GM21723 (cell line): ENCODE results near the gene NOXO1.
A peak's percentile ranks its signal among the peaks of the same experiment; 100 is the strongest.

Experiments
- ATAC-seq: cut with Tn5 transposase; IDR thresholded peaks from one replicate; pipeline ENCODE4 v1.9.1; 2021; ENCODE audit warnings: mild to moderate bottlenecking, moderate library complexity; ENCODE audit not compliant: unreplicated experiment

Gene NOXO1, protein sequence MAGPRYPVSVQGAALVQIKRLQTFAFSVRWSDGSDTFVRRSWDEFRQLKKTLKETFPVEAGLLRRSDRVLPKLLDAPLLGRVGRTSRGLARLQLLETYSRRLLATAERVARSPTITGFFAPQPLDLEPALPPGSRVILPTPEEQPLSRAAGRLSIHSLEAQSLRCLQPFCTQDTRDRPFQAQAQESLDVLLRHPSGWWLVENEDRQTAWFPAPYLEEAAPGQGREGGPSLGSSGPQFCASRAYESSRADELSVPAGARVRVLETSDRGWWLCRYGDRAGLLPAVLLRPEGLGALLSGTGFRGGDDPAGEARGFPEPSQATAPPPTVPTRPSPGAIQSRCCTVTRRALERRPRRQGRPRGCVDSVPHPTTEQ

DNA sequence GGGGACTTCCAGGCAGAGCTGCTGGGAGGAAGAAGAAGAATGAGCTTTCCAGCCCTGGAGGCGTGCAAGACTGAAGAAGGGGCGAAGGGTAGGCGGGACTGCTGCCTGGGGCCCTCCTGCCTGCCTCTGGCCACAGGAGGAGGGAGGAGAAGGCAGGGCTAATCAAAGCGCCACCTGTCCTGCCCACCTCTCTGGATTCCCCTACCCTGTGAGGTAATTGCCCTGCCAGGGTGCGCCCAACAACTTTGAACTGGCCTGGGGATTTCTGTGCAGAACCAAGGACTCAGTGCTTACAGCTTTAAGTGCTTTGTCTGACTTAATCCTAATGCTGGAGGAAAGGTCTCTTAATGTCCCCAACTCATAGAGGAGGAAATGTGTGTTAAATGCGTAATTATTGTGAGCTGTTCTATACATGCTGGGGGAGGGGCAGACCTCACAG lies at the start of gene NOXO1:
Gene NOXO1, minus strand, starts transcription at position 72 of the 439 bp plus-strand sequence. CDS start 290 bp downstream, outside the sequence.
- ATAC-seq: no peak

DNA sequence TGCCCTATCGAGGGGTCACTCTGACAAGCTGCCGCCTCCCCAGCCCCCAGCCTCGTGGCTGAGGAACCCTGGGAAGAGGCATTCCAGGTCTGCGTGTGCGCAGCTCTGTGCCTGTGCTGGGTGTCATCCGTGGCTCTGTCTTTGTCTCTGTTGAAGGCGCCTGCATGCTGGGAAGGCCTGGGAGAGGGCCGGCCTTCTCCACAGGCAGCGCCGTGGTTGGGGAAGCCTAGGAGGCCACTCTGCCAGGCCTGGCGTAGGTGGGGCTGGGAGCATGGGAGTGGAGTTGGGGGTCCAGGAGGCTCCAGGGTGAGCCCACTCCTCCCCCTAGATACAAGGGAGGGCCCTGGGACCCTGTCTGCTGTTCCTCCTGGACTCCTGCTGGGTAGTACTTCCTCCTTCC lies 48.8 kb upstream of the NOXO1 start:
- no peak for ATAC-seq

DNA sequence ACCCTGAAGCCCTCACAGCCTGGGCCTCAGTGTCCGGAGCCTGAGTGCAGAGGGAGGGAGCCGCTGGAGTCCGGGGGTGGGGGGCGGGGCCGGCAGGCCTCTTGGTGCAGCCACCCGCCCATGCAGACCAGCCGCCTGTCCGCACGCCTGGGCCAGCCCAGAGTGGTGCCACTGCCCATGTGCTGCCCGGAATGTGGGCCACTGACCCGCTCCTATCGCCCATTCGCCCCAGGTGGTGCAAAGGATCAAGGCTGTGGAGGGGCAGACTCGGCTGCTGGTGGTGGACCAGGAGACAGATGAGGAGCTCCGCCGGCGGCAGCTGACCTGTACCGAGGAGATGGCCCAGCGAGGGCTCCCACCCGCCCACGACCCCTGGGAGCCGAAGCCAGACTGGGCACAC lies 48.1 kb upstream of the NOXO1 start:
- ATAC-seq: no peak

DNA sequence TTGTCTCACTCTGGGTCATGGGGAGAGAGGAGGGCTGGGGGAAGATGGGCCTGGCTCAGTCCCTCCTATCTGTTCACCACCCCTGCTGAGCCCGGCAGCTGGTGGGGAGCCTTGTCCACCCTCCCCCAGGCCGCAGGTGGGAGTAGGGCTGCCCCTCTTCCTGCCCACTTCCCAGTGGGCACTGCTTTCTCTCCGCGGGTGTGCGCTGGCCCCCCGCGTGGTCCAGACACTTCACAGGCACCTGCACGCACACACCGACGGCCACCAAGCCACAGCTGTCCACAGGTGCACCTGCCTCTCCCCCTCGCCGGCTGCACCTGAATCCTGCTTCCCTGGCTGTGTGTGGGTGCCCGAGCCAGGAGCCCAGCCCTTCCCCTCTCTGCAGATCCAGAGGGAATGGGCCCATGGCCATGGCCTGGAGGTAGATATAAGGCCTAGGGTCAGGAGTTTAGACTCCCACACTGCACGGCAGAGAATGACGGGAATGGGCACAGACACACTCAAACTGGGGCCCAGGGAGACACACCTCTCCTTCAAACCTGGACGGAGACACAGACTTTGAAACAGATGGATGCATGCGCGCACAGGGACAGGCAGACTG lies 47.5 kb upstream of the NOXO1 start:
- no peak for ATAC-seq

DNA sequence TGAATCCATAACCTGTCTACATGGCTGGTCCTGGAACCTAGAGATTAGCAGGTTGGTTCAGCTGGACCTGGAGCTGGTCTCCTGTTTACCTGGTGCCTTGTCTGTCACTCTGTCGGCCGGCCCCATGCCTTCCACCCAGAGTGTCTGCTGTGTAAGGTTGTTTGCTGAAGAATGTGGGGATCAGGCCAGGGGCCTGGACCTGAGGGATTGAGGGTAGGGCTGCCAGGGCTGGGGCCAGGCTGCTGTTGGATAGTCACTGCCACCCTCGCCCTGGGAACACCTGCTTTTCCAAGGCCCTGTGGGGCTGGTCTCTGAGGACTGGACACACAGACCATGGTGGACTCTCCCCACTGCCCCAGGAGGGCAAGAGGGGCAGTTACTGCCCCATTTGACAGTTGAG lies 46.9 kb upstream of the NOXO1 start:
- no peak for ATAC-seq

DNA sequence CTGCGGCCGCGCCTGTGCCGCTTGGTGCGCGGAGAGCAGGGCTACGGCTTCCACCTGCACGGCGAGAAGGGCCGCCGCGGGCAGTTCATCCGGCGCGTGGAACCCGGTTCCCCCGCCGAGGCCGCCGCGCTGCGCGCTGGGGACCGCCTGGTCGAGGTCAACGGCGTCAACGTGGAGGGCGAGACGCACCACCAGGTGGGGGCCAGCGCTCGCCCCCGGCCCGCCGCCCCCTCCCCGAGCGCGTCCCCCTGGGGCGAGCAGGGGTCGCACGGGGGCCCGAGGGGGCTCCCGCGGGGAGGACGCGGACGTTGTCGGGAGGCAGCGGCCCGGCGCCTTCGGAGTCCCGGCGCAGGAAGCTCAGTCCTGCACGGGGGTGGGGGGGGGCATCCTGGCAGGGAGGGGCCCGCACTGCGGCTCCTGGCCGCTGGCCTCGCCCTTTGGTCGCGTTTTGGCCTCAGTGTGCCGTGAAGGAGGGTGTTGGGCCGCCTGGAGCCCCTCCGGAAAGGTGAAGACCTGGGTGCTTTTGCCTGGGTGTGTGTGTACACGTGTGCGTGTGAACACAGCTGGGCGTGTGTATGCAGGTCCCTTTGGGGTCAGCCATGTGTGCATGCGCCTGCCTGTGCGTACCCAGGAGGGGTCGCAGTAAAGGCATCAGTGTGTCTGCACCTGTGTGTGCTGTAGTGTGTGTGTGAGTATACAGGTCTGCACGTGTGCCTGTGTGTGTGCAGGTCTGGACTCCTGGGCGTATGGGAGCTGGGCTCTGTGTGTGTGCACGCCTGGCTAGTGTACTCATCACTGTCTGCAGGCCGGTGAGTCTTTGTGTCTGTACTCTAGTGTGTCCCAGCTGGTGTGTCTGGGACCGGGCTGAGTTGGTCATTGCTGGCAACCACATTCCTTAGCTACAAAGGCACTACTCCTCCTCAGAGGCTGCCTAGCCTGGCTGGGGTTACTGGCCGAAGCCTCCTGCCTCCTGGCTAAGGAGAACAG lies 46.0 kb upstream of the NOXO1 start:
- no peak for ATAC-seq

DNA sequence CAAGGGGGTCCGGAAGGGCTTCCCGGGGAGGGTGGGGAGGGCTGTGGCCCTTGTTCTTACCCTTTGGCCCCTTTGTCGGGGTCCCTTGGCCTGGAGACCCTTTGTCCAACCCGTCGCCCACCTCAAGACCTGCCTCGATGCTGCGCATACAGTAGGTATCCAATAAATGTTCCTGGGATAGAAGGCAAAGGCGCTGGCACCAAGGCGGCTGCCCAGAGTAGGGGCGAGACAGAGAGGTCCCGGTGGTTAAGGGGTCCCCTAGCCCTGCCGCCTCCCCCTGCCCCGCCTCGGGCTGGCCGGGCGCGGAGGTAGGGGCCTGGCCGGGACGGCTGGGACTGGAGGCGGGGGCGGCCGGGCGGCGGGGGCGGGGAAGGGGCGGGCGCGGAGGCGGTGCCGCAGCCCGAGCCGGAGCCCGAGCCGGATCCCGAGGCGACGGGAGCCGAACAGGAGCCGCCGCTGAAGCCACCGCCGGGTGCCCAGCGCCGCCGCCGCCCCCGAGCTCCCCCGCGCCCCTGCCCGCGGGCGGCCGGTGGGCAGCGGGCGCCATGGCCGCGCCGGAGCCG lies 45.3 kb upstream of the NOXO1 start, which contains the start of gene NHERF2:
Gene NHERF2, plus strand, starts transcription at position 442 of the 563 bp plus-strand sequence. Its CDS starts 104 bp downstream, at position 546.
- ATAC-seq: no peak

DNA sequence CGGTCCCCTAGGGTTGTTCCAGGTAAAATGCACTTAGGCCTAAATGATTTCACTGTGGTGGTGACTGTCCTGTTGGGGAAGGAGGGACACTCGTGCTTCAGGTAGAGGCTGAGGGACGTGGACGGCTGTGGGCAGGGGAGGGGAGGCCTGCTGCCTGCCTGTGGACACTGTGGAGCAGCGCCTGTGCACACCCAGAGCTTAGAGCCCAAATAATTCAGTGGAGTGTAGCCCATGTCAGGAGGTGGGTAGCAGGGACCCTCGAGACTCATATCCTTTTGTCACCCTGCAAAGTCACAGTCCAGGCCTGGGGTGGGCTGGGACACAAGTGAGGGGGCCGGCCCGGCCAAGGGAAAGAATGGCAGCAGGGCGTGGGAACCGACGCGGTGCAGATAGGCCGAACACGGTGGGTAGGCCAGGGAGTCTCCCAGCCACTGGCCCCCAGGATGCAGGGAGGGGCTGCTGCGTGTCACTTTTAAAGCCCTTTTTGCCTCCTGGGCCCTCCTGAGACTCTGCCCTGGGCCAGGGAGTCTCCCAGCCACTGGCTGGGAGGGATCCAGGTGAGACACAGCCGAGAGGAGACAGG lies 44.7 kb upstream of the NOXO1 start:
- no peak for ATAC-seq

DNA sequence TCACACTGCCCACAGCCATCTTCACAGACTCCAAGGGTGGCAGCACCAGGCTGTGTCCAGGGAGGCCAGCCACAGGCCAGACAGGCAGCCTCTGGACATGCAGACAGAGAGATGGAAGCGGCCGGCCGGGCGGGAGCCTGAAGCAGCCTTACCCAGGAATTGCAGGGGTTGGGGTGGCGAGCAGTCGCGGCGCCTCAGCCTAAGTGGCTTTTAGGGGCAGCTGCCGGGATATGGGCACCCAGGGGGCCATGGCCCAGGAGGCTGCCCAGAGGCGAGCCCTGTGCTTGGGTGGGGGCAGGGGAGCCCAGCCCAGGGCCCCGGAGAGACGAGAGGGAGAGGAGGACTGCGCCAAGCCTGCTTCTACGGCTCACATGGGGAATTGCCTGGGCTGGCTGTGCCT lies 44.0 kb upstream of the NOXO1 start:
- no peak for ATAC-seq

DNA sequence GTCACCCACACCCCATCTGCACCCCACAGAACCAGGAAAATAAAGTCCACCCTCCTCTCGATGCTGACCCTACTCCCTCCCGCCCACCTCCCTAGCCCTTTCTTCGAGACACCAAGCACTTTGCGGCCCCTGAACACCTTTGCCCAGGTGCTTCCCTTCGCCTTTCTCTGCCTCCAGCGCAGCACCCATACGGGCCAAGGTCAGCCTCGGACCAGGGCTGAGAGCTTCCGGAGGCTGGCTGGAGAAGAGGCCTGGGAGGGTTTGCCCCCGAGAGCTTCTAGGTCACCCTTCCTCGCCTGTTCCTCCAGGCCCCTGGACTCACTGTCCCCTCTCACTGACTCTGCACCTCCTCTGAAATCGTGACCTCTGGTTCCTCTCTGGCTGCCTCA lies 42.8 kb upstream of the NOXO1 start:
- ATAC-seq: no peak

DNA sequence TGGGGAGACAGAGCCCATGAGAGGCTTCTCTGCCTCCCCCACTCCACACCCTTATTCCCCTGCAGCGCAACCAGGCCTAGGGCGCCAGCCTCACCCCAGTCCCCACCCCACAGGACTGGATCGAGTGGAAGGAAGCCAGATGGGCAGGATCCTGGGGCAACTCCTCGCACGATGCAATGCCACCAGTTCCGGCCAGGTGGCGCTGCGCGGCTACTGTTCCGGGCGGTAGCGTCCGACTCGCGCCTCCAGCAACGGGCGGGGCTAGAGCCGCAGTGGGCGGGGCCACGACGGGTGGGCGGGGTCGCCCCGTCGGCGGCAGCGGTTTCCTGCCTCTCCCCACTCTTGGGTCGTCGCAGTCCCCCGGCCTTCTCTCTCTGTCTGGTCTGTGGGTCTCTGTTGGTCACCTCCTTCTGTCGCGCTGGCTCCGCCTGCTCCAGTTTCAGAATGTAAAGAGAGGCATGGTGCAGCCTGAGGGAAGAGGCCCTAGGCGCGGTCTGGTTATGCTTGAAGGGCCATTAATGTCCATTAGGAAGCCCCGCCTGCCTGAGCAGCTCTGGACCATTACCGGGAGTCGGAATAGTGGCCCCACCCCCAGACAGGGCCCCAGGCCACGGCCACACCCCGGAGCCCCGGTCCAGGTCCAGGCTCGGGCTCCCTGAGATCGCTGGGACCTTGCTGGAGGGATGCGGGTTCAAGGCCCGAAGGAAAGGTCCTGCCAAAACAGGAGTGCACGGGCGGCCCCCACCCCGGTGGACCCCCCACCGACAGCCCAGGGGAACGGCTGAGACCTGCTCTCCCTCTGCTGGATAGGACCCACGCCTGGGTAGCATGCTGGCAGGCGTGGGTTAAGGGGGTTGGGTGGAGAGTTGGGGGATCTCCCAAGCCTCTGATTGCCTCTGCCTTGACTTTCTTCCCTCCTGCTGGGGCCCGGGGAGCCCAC lies 42.1 kb upstream of the NOXO1 start:
- peak; percentile 75 for ATAC-seq

DNA sequence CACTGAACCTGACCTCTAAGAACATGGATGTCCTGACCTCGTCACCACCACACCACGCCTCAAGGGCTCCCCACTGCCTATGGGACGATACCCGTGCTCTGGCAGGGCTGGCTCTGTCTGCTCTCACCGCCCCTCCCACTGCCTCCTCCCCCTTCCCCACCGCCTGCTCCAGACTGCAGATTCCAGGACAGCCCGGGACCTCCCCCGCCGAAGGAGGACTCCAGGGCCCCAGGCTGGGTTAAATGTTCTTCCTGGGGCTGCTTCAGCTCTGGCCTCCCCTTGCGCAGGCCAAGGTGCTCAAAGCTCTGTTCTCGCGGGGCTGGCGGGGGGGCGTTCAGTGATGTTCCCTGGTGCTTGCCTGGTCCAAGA lies 41.4 kb upstream of the NOXO1 start:
- ATAC-seq: peak; percentile 18

DNA sequence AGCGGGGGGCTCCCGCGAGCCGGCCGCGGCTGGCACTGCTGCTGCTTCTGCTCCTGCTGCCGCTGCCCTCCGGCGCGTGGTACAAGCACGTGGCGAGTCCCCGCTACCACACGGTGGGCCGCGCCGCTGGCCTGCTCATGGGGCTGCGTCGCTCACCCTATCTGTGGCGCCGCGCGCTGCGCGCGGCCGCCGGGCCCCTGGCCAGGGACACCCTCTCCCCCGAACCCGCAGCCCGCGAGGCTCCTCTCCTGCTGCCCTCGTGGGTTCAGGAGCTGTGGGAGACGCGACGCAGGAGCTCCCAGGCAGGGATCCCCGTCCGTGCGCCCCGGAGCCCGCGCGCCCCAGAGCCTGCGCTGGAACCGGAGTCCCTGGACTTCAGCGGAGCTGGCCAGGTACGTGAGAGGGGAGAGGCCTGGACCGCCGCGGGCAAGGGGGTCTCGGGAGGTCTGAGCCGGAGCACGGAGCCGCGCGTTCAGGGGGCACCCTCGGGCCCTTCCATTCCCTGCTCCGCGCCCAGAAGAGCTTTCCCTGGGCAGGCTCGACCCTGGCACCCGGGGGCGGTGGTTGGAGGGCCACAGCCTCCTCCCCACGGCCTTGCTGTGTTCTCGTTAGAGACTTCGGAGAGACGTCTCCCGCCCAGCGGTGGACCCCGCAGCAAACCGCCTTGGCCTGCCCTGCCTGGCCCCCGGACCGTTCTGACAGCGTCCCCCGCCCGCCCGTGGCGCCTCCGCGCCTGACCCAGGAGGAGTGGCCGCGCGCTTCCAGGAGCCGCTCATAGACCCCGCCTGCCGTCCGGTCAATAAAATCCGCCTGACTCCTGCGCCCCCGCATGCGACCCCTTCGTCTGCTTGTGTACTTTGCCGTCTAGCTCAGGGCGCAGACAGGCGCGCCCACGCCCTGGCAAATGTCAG lies 38.9 kb upstream of the NOXO1 start:
- no peak for ATAC-seq

DNA sequence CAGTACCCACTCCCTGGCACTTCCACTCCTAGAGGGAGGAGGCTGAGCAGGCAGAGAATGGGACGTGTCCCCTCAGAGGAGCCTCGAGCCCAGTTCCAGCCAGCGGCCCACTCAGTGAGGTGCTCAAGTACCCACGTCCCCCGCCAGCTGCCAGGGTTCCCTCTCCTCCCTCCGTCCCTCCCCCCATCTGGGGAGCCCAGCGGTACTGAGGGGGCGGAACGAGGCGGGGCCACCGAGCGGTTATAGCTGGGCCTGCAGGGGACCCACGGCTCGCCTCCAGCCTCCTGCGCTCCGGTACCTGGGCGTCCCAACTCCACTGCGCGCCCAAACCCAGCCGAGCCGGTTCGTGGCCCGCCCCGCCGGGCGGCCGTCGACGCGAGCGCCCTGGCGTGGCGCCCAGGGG lies 38.2 kb upstream of the NOXO1 start, which contains the start of gene NPW:
Gene NPW, plus strand, starts transcription at position 268 of the 403 bp plus-strand sequence.
- no peak for ATAC-seq

DNA sequence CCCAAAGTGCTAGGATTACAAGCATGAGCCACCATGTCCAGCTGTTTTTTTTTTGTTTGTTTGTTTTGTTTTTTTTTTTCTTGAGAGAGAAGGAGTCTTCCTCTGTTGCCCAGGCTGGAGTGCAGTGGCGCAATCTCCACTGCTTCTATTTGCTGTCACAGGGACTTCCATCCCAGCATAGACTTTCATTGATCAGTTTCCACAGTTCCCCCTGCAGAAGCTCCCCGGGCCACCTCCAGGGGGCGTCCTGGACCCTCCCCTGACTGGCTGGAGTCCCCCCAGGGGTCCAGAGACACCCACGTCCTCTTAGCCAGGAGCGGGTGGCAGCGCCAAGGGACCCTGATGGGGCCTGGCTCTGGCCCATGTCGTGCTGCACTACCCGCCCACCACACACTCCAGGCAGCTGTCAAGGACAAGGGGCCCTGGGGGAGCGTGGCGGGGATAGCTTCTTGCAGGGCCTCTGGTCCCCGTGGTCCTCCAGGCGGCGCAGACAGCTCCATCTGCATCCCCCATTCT lies 35.2 kb upstream of the NOXO1 start:
- ATAC-seq: no peak

DNA sequence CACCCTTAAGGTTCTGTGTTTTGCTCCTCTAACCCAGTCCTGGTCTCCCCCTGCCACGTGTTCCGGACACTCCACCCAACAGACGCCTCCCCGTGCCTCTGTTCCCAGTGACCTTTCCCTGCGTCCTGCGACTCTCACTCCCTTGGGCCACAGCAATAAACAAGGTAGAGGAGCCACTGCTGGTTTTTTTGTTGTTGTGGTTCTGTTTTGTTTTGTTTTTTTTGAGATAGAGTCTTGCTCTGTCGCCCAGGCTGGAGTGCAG lies 34.6 kb upstream of the NOXO1 start:
- ATAC-seq: no peak

DNA sequence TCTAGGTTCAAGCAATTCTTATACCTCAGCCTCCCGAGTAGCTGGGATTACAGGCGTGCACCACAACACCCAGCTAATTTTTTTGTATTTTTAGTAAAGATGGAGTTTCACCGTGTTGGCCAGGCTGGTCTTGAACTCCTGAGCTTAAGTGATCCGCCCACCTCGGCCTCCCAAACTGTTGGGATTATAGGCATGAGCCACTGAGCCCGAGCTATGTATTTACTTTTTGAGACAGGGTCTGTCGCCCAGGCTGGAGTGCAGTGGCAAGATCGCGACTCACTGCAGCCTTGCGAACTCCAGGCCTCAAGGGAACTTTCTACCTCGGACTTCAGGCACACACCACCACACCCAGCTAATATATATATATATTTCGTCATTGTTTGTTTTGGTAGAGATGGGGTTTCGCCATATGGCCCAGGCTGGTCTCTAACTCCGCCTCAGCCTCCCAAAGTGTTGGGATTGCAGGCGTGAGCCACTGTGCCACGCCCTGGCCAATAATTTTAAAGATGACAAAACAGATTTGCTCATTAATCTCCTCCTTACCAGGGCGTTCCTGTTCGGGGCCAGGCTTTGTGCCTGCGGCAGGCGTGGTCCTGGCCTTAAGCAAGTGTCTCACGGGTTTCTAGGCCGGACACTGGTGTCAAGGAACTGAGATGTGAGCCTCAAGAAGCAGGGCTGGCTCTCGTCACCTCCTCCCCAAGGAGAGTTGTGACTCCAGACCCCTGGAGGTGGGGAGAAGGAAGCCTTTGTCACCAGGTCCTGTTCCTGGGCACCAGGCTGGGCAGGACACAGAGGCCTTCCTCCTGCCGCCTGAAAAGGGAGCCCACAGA lies 34.1 kb upstream of the NOXO1 start:
- ATAC-seq: no peak

DNA sequence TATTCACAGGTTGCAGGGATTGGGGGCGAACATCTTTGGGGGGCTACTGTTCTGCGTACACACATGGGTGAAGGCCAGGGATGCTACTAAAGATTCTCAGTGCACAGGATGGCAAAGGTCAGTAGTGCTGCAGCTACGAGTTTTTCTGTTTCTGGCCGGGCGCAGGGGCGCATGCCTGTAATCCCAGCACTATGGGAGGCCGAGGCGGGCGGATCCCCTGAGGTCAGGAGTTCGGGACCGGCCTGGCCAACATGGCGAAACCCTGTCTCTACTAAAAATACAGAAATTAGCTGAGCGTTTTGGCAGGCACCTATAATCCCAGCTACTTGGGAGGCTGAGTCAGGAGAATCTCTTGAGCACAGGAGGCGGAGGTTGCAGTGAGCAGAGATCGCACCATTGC lies 32.3 kb upstream of the NOXO1 start:
- ATAC-seq: no peak
